HepG2 (cell line): ENCODE measurements around the gene PNKD. TPM values are rescaled to one million over a fixed set of nuclear protein-coding genes. Genes with fewer than 3 reads are reported as not detected.

ENCODE experiments used
- FLYWCH1 ChIP-seq: sonication (generic); formaldehyde crosslinking; IDR thresholded peaks from 2 replicates; pipeline ENCODE4 v1.8.1; 2023; ENCODE audit warnings: mild to moderate bottlenecking, missing genetic modification reagents
- KDM2A ChIP-seq: sonication (generic); formaldehyde crosslinking; IDR thresholded peaks from 2 replicates; pipeline ENCODE4 v1.4.0; 2020; ENCODE audit warnings: low read depth, missing genetic modification reagents, borderline replicate concordance
- SALL2 ChIP-seq: sonication (generic); formaldehyde crosslinking; IDR thresholded peaks from 2 replicates; pipeline ENCODE4 v1.8.1; 2023; ENCODE audit warnings: mild to moderate bottlenecking, missing genetic modification reagents, inconsistent platforms
- STAT6 ChIP-seq: sonication (generic); formaldehyde crosslinking; IDR thresholded peaks from 2 replicates; pipeline ENCODE4 v1.4.0; 2020; ENCODE audit warnings: missing genetic modification reagents, mild to moderate bottlenecking, borderline replicate concordance
- ZNF430 ChIP-seq: sonication (generic); formaldehyde crosslinking; IDR thresholded peaks from 2 replicates; pipeline ENCODE4 v1.9.0; 2021; ENCODE audit warnings: mild to moderate bottlenecking, missing genetic modification reagents
- ZNF512 ChIP-seq: sonication (generic); formaldehyde crosslinking; IDR thresholded peaks from 2 replicates; pipeline ENCODE4 v1.4.0; 2020; ENCODE audit warnings: mild to moderate bottlenecking, missing genetic modification reagents
- polyA plus RNA-seq, 8 experiments: library from polyadenylated mRNA; depleted of rRNA in 3 of 8; stranded (reverse) in 7 of 8; unstranded in 1 of 8; fragments of >200 nt; fragmentation: Illumina TruSeq in 4 of 8; extraction: Trizol in 4 of 8; gene quantifications; 2 replicates each; pipeline versions ENCODE4 v1.2.1 to v1.2.3, GENCODE V29; 2011 to 2016; ENCODE audit warnings: low read depth in 4 of 8, missing spikeins in 1 of 8, mixed read lengths in 1 of 8; ENCODE audit not compliant: insufficient read depth in 1 of 8
- total RNA-seq, 5 experiments: library from RNA; depleted of rRNA; stranded (reverse); fragments of >200 nt; fragmentation: Illumina TruSeq; extraction: Trizol; gene quantifications; 2 replicates each; pipeline ENCODE4 v1.2.3, GENCODE V29; 2016; ENCODE audit warnings: low read depth in 1 of 5
- TF ChIP-seq, protein P1 (sequence below): sonication (generic); formaldehyde crosslinking; IDR thresholded peaks from 2 replicates; pipeline ENCODE4 v1.5.0; 2020; ENCODE audit warnings: mild to moderate bottlenecking, missing genetic modification reagents

The PNKD gene
- total and polyA plus RNA-seq, 2 of the 13 experiments (the other 11 are each of a cell fraction or from before 2014, with no cell fraction given) = 55.9 to 80.4 TPM

DNA sequence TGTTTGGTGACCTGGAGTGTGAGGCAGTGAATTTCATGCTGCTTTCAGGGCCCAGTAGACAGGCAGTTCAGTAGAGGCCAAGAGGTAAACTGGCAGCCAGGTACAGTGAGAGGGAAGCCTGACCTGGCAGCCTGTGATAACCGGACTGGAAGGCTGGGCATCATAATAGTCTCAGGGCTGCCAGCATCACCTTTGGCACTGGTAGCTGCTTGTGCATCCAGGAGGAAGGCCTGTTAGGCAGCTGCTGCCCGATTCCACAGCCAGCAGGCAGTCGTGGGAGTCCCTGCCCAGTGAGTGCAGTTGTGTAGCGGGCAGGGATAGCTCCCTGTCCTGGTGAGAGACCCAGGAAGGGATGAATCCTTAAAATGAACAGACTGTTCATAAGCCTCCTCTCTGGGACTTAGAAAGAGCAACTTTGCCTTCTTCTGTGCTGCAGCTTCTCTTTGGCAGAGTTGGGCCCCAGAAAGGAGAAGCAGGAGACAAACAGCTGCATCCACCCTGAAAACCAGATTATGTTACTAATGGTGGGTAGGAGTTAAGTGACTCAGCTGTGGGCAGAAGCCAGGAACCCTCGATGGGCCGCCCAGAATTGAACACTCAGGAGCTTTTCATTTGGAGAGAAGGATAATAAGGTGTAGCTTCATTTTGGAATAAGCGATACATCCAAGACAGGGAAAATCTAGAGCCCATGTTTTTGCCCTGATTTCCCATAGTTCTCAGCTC, 17.6 kb upstream of the PNKD start (continued):
- TF ChIP-seq, protein P1, sequence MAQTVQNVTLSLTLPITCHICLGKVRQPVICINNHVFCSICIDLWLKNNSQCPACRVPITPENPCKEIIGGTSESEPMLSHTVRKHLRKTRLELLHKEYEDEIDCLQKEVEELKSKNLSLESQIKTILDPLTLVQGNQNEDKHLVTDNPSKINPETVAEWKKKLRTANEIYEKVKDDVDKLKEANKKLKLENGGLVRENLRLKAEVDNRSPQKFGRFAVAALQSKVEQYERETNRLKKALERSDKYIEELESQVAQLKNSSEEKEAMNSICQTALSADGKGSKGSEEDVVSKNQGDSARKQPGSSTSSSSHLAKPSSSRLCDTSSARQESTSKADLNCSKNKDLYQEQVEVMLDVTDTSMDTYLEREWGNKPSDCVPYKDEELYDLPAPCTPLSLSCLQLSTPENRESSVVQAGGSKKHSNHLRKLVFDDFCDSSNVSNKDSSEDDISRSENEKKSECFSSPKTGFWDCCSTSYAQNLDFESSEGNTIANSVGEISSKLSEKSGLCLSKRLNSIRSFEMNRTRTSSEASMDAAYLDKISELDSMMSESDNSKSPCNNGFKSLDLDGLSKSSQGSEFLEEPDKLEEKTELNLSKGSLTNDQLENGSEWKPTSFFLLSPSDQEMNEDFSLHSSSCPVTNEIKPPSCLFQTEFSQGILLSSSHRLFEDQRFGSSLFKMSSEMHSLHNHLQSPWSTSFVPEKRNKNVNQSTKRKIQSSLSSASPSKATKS (CRISPR knock-in tag) = no peak
- TF ChIP-seq ZNF512 (CRISPR knock-in tag) (no peak), KDM2A (CRISPR knock-in tag) (no peak), FLYWCH1 (CRISPR knock-in tag) (no peak), SALL2 (no peak), ZNF430 (CRISPR knock-in tag) (no peak), STAT6 (no peak)
